ENCODE data around the gene DDX54.
A peak's percentile ranks its signal among the peaks of the same experiment; 100 is the strongest.

DDX54 gene

GRCh38 chr12:113198296-113198695, 13.0 kb upstream of the DDX54 start:
- Histone ChIP-seq H3K27ac (ENCODE audit: low read depth, low read length) (no peak overlapping the region), H3K4me1 (ENCODE audit: control insufficient read depth, insufficient read depth, low read length) (no peaks in the 10 kb centered on the region; the same call in 1 of the 2 replicates), H3K27me3 (ENCODE audit: control insufficient read depth, insufficient read depth, low read length) (no peaks in the 10 kb centered on the region), H3K4me3 (ENCODE audit: low read depth, low read length) (no peak overlapping the region), H3K36me3 (ENCODE audit: control insufficient read depth, insufficient read depth, low read length) (no peaks in the 10 kb centered on the region), H3K9me3 (ENCODE audit: control insufficient read depth, insufficient read depth, low read depth, low read length) (no peaks in the 10 kb centered on the region), H3K9ac (ENCODE audit: low read length) (no peak overlapping the region)

DNA sequence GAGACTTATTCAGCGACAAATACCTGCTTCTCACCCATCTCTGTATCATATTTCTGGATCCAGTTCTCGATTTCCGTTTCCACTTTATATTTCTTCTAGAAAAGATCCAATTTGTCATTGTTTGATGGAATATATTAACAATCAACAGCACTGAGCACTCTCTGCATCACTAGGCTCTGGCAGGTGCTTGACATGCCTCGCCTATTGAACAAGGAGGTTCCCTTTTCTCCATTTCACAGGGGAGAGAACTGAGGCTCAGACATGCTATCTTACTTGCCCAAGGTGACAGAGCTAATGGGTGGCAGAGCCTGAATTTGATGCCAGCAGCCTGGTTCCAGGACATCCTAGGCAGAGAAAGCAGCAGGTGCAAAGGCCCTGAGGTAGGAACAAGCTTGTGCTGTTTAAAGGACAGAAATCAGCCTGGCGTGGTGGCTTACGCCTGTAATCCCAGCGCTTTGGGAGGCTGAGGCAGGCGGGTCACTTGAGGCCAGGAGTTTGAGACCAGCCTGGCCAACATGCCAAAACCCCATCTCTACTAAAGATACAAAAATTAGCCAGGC, 12.3 kb upstream of the DDX54 start:
- Histone ChIP-seq H3K27me3 (ENCODE audit: control insufficient read depth, insufficient read depth, low read length) (no peaks in the 10 kb centered on the region), H3K4me1 (ENCODE audit: control insufficient read depth, insufficient read depth, low read length) (peaks cover 5% of the 10 kb centered on the region; the same call in 1 of the 2 replicates), H3K9ac (ENCODE audit: low read length) (no peak overlapping the region), H3K27ac (ENCODE audit: low read depth, low read length) (no peak overlapping the region), H3K36me3 (ENCODE audit: control insufficient read depth, insufficient read depth, low read length) (peaks cover 3% of the 10 kb centered on the region), H3K4me3 (ENCODE audit: low read depth, low read length) (no peak overlapping the region), H3K9me3 (ENCODE audit: control insufficient read depth, insufficient read depth, low read depth, low read length) (no peaks in the 10 kb centered on the region)

GRCh38 chr12:113196990-113197389, 11.7 kb upstream of the DDX54 start:
- Histone ChIP-seq H3K9me3 (ENCODE audit: control insufficient read depth, insufficient read depth, low read depth, low read length) (no peaks in the 10 kb centered on the region), H3K27me3 (ENCODE audit: control insufficient read depth, insufficient read depth, low read length) (no peaks in the 10 kb centered on the region), H3K27ac (ENCODE audit: low read depth, low read length) (no peak overlapping the region), H3K4me3 (ENCODE audit: low read depth, low read length) (no peak overlapping the region), H3K4me1 (ENCODE audit: control insufficient read depth, insufficient read depth, low read length) (peaks cover 10% of the 10 kb centered on the region; the same call in 1 of the 2 replicates), H3K36me3 (ENCODE audit: control insufficient read depth, insufficient read depth, low read length) (peaks cover 8% of the 10 kb centered on the region), H3K9ac (ENCODE audit: low read length) (no peak overlapping the region)

- H3K9ac ChIP-seq (ENCODE audit: low read length): no peak overlapping the region
- no peak overlapping the region for H3K27ac ChIP-seq (ENCODE audit: low read depth, low read length)
- no peaks in the 10 kb centered on the region for H3K27me3 ChIP-seq (ENCODE audit: control insufficient read depth, insufficient read depth, low read length)
- H3K36me3 ChIP-seq (ENCODE audit: control insufficient read depth, insufficient read depth, low read length): peaks cover 10% of the 10 kb centered on the region
- H3K9me3 ChIP-seq (ENCODE audit: control insufficient read depth, insufficient read depth, low read depth, low read length): no peaks in the 10 kb centered on the region
- H3K4me1 ChIP-seq (ENCODE audit: control insufficient read depth, insufficient read depth, low read length): peaks cover 10% of the 10 kb centered on the region; the same call in 1 of the 2 replicates
- no peak overlapping the region for H3K4me3 ChIP-seq (ENCODE audit: low read depth, low read length)
Observed at GRCh38 chr12:113196582-113196981, 11.3 kb upstream of the DDX54 start.

DNA sequence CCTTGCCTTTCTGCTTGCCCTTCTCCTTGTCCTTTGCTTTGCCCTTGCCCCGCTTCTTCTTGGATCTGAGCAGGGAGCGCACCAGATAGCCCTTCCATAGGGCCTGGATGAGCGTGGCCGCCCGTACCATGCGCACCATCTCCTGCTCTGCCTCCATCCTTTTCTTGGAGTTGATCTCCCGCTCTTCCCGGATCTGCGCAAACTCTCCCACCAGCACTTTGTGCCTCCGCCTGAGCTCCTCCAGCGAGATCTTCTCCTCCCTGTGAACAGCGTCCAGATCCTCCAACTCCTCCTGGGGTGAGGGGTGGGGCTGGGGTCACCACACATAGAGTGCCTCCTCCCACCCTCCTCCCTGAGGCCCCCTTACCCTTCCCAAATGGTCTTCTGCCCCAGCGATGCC, 10.3 kb upstream of the DDX54 start:
- no peaks in the 10 kb centered on the region for H3K27me3 ChIP-seq (ENCODE audit: control insufficient read depth, insufficient read depth, low read length)
- peaks cover 18% of the 10 kb centered on the region for H3K36me3 ChIP-seq (ENCODE audit: control insufficient read depth, insufficient read depth, low read length)
- no peaks in the 10 kb centered on the region for H3K9me3 ChIP-seq (ENCODE audit: control insufficient read depth, insufficient read depth, low read depth, low read length)
- peaks cover 12% of the 10 kb centered on the region; the same call in 1 of the 2 replicates for H3K4me1 ChIP-seq (ENCODE audit: control insufficient read depth, insufficient read depth, low read length)
- no peak overlapping the region for H3K27ac ChIP-seq (ENCODE audit: low read depth, low read length)
- H3K4me3 ChIP-seq (ENCODE audit: low read depth, low read length): no peak overlapping the region
- no peak overlapping the region for H3K9ac ChIP-seq (ENCODE audit: low read length)

GRCh38 chr12:113194971-113195391, 9.7 kb upstream of the DDX54 start:
- Histone ChIP-seq H3K27me3 (ENCODE audit: control insufficient read depth, insufficient read depth, low read length) (no peaks in the 10 kb centered on the region), H3K4me3 (ENCODE audit: low read depth, low read length) (no peak overlapping the region), H3K9ac (ENCODE audit: low read length) (no peak overlapping the region), H3K27ac (ENCODE audit: low read depth, low read length) (no peak overlapping the region), H3K4me1 (ENCODE audit: control insufficient read depth, insufficient read depth, low read length) (peaks cover 12% of the 10 kb centered on the region; the same call in 1 of the 2 replicates), H3K36me3 (ENCODE audit: control insufficient read depth, insufficient read depth, low read length) (peaks cover 21% of the 10 kb centered on the region), H3K9me3 (ENCODE audit: control insufficient read depth, insufficient read depth, low read depth, low read length) (no peaks in the 10 kb centered on the region)

DNA sequence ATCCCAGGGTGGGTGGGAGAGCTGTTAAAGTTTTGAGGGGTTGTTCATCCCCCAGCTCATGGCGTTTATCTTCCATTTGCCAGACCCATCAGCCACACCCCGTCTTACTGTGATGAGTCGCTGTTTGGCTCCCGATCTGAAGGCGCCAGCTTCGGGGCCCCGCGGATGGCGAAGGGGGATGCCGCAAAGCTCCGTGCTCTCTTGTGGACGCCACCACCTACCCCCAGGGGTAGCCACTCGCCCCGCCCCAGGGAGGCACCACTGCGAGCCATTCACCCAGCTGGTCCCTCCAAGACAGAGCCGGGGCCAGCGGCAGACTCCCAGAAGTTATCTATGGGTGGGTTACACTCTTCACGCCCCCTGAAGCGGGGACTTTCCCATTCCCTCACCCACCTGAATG, 5.9 kb upstream of the DDX54 start:
- no peak overlapping the region for H3K9ac ChIP-seq (ENCODE audit: low read length)
- no peaks in the 10 kb centered on the region for H3K9me3 ChIP-seq (ENCODE audit: control insufficient read depth, insufficient read depth, low read depth, low read length)
- no peak overlapping the region for H3K27ac ChIP-seq (ENCODE audit: low read depth, low read length)
- H3K36me3 ChIP-seq (ENCODE audit: control insufficient read depth, insufficient read depth, low read length): peaks cover 26% of the 10 kb centered on the region
- peaks cover 14% of the 10 kb centered on the region; the same call in 1 of the 2 replicates for H3K4me1 ChIP-seq (ENCODE audit: control insufficient read depth, insufficient read depth, low read length)
- H3K4me3 ChIP-seq (ENCODE audit: low read depth, low read length): no peak overlapping the region
- no peaks in the 10 kb centered on the region for H3K27me3 ChIP-seq (ENCODE audit: control insufficient read depth, insufficient read depth, low read length)

DNA sequence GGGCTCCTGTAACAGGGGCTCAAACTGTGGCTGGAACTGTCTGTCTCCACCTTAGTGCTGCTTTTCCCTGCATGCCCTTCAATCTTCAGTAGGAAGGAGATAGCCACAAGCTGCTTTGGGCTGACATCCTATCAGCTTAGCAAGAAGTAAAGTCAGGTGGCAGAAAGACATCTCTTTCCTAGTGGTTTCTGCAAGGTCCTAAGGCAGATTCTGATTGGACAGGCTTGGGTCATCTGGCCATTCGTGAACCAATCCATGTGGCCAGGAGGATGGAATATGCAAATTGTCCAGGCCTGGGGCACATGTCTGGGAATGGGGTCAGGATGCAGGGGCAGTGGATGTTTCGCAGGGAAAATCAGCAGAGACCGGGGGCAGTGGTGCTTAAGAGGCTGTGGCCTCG, 5.5 kb upstream of the DDX54 start:
- Histone ChIP-seq H3K9me3 (ENCODE audit: control insufficient read depth, insufficient read depth, low read depth, low read length) (no peaks in the 10 kb centered on the region), H3K36me3 (ENCODE audit: control insufficient read depth, insufficient read depth, low read length) (peaks cover 26% of the 10 kb centered on the region), H3K4me3 (ENCODE audit: low read depth, low read length) (no peak overlapping the region), H3K27ac (ENCODE audit: low read depth, low read length) (no peak overlapping the region), H3K4me1 (ENCODE audit: control insufficient read depth, insufficient read depth, low read length) (peaks cover 16% of the 10 kb centered on the region; the same call in 1 of the 2 replicates), H3K27me3 (ENCODE audit: control insufficient read depth, insufficient read depth, low read length) (no peaks in the 10 kb centered on the region), H3K9ac (ENCODE audit: low read length) (no peak overlapping the region)

DNA sequence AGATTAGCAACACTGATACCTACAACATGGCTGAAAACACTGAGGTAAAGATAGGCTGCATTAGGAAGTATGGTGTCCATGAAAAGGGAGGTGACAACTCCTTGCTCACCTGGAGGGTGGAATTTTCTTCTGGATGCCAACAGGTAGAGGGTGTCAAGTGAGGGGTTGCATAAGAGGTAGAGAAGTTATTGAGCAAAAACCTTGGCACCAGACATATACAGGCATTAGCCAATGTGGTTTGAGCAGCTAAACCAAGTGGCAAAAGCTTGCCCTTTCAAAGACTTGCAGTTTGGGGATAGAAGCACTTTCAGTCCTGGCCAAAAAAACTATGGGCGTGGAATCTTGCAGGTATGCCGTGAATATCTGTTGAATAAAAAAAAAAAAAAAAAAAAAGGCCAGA, 4.1 kb upstream of the DDX54 start:
- Histone ChIP-seq H3K9ac (ENCODE audit: low read length) (no peak overlapping the region), H3K27me3 (ENCODE audit: control insufficient read depth, insufficient read depth, low read length) (no peaks in the 10 kb centered on the region), H3K36me3 (ENCODE audit: control insufficient read depth, insufficient read depth, low read length) (peaks cover 26% of the 10 kb centered on the region), H3K4me3 (ENCODE audit: low read depth, low read length) (no peak overlapping the region), H3K9me3 (ENCODE audit: control insufficient read depth, insufficient read depth, low read depth, low read length) (no peaks in the 10 kb centered on the region), H3K4me1 (ENCODE audit: control insufficient read depth, insufficient read depth, low read length) (peaks cover 16% of the 10 kb centered on the region; the same call in 1 of the 2 replicates), H3K27ac (ENCODE audit: low read depth, low read length) (no peak overlapping the region)

DNA sequence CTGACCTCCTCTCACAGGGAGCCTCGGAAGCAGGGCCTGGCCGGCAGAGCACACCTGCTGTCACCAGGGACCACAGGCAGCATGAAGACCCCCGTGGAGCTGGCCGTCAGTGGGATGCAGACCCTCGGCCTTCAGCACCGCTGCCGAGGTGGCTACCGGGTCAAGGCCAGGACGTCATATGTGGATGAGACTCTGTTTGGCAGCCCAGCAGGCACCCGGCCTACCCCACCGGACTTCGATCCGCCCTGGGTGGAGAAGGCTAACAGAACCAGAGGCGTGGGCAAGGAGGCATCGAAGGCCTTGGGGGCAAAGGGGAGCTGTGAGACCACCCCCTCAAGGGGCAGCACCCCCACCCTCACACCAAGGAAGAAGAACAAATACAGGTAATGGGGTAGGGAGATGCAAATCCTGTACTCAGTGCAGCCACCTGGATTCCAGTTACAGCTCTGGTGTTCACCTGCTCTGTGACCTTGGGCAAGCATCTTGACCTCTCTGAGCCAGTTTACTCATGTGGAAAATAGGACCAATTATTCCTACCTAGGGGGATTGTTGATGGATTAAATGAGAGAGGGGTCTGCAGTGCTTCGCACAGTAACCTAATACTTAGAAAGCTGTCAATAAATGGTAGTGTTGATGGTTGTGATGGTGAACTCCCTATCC, 1.5 kb upstream of the DDX54 start:
- H3K9me3 ChIP-seq (ENCODE audit: control insufficient read depth, insufficient read depth, low read depth, low read length): no peaks in the 10 kb centered on the region
- peaks cover 28% of the 10 kb centered on the region for H3K36me3 ChIP-seq (ENCODE audit: control insufficient read depth, insufficient read depth, low read length)
- H3K4me3 ChIP-seq (ENCODE audit: low read depth, low read length): peak overlapping the region; percentile 90
- no peaks in the 10 kb centered on the region for H3K27me3 ChIP-seq (ENCODE audit: control insufficient read depth, insufficient read depth, low read length)
- no peak overlapping the region for H3K9ac ChIP-seq (ENCODE audit: low read length)
- H3K4me1 ChIP-seq (ENCODE audit: control insufficient read depth, insufficient read depth, low read length): peaks cover 6% of the 10 kb centered on the region; the same call in 1 of the 2 replicates
- H3K27ac ChIP-seq (ENCODE audit: low read depth, low read length): no peak overlapping the region

DNA sequence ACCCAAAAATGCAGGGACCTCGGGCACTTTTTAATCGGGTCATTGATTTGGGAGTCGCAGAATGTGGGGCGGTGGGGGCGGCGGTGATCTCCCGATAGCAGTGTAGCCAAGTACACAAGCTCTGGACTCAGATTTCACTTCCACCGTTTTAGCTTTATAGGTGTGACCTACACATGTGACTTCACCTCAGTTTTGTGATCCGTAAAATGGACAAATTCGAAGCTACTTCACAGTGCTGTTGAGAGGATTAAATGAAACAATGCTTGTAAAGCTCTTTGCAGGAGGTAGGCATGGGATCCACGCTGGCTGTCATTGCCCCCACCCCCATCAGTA, 721 bp upstream of the DDX54 start:
- peak overlapping the region; percentile 90 for H3K4me3 ChIP-seq (ENCODE audit: low read depth, low read length)
- H3K36me3 ChIP-seq (ENCODE audit: control insufficient read depth, insufficient read depth, low read length): peaks cover 23% of the 10 kb centered on the region
- H3K9ac ChIP-seq (ENCODE audit: low read length): peak overlapping the region; percentile 95
- H3K4me1 ChIP-seq (ENCODE audit: control insufficient read depth, insufficient read depth, low read length): peaks cover 5% of the 10 kb centered on the region; the same call in 1 of the 2 replicates
- H3K27ac ChIP-seq (ENCODE audit: low read depth, low read length): peak overlapping the region; percentile 95; the same call in 1 of the 2 replicates
- H3K27me3 ChIP-seq (ENCODE audit: control insufficient read depth, insufficient read depth, low read length): no peaks in the 10 kb centered on the region
- H3K9me3 ChIP-seq (ENCODE audit: control insufficient read depth, insufficient read depth, low read depth, low read length): no peaks in the 10 kb centered on the region

All from HUES6 (cell line).